Left lung (tissue), 10 donors: ENCODE data around the gene ROPN1L. TPM values are rescaled to one million over a fixed set of nuclear protein-coding genes. Genes with fewer than 3 reads are reported as not detected.

Source experiments
- ATAC-seq: fragments of 200-7000 bp; cut with Tn5 transposase; one replicate; pipeline ENCODE4 v1.9.1; 2020; ENCODE audit warnings: moderate library complexity
- DNase-seq, 4 donors: peaks; one replicate each; pipeline ENCODE4 v3.0.0-alpha.2; 2013 to 2020
- H3K27ac ChIP-seq, 2 donors: fragments of 200-600 bp; sonication (generic) in 1 of 2; one replicate each; pipeline versions ENCODE4 v1.5.0 to v1.8.0; 2020 to 2021
- H3K27me3 ChIP-seq, 2 donors: fragments of 200-600 bp; sonication (generic) in 1 of 2; one replicate each; pipeline versions ENCODE4 v1.5.0 to v1.8.0; 2020 to 2021
- H3K36me3 ChIP-seq, 2 donors: fragments of 200-600 bp; sonication (generic) in 1 of 2; one replicate each; pipeline versions ENCODE4 v1.5.0 to v1.8.0; 2020 to 2021
- H3K4me1 ChIP-seq, 2 donors: fragments of 200-600 bp; one replicate each; pipeline ENCODE4 v1.8.0; 2021
- H3K4me3 ChIP-seq, 2 donors: fragments of 200-600 bp; sonication (generic) in 1 of 2; one replicate each; pipeline versions ENCODE4 v1.5.0 to v1.8.0; 2020 to 2021; ENCODE audit warnings: mild to moderate bottlenecking in 1 of 2
- H3K9me3 ChIP-seq, 2 donors: fragments of 200-600 bp; sonication (generic) in 1 of 2; one replicate each; pipeline versions ENCODE4 v1.5.0 to v1.8.0; 2020 to 2021
- CTCF ChIP-seq, 2 donors: fragments of 200-600 bp; sonication (generic) in 1 of 2; IDR thresholded peaks; one replicate each; pipeline versions ENCODE4 v1.5.0 to v1.8.0; 2021; ENCODE audit warnings: antibody characterized with exemption in 2 of 2
- intact Hi-C, 2 donors: fragments of 100-400 bp; cut with DNase I; formaldehyde crosslinking; loops; one replicate each; pipeline versions ENCODE4 v1.11.2 to v1.14.2; 2022
- polyA plus RNA-seq, 6 donors: library from polyadenylated mRNA; unstranded; fragments of 120-200 nt; gene quantifications; one replicate each; pipeline ENCODE4 v1.2.1, GENCODE V29; 2013; ENCODE audit not compliant: insufficient read length in 6 of 6
- total RNA-seq, 2 donors: library from RNA; stranded (reverse); fragmentation: NEBNext Ultra II Directional; extraction: Animal tissue kit (Norgen Biotek cat#: 25700); gene quantifications; one replicate each; pipeline ENCODE4 v1.2.1, GENCODE V29; 2021
- donor health status: DM: no; HTN: yes; CAD: no.
- donor health status: DM: no; HTN: no; CAD: no.

The ROPN1L gene
- total and polyA plus RNA-seq, 8 donors, result 0.50 to 9.5 (median 5.1) TPM

GRCh38 chr5:10424124-10424731 lies 17.5 kb upstream of the ROPN1L start:
- Histone ChIP-seq H3K36me3 (peaks cover 0 to 75% of the 10 kb centered on the region in 2 donors), H3K27ac (no peak overlapping the region), H3K4me1 (peaks cover 0 to 33% of the 10 kb centered on the region in 2 donors), H3K9me3 (no peaks in the 10 kb centered on the region), H3K4me3 (no peak overlapping the region), H3K27me3 (no peaks in the 10 kb centered on the region)
- intact Hi-C loops, result loop anchor here in 1 of 2 donors (10.0 kb wide), 1 partner anchor 139 kb away; no protein-coding TSS in a partner anchor
- TF ChIP-seq CTCF (IDR thresholded peaks at IDR 0.05), result peak in 1 of 2 donors; percentile 24
- ATAC-seq (peak; percentile 50), DNase-seq (peak in 2 of 4 donors; percentile 19 to 58)

- H3K4me3 ChIP-seq, result no peak overlapping the region
- H3K9me3 ChIP-seq, result no peaks in the 10 kb centered on the region
- peaks cover 5 to 79% of the 10 kb centered on the region in 2 donors for H3K36me3 ChIP-seq
- no peaks in the 10 kb centered on the region for H3K27me3 ChIP-seq
- peaks cover 0 to 14% of the 10 kb centered on the region in 2 donors for H3K4me1 ChIP-seq
- intact Hi-C loops, result loop anchor here in 1 of 2 donors (10.0 kb wide), 1 partner anchor 142 kb away; no protein-coding TSS in a partner anchor
- H3K27ac ChIP-seq, result no peak overlapping the region
- no peak for TF ChIP-seq CTCF (IDR thresholded peaks at IDR 0.05)
- ATAC-seq (no peak), DNase-seq (no peak)
Observed at GRCh38 chr5:10427201-10427600, 14.5 kb upstream of the ROPN1L start.

GRCh38 chr5:10427978-10428377 lies 13.7 kb upstream of the ROPN1L start:
- peaks cover 0 to 6% of the 10 kb centered on the region in 2 donors for H3K4me1 ChIP-seq
- TF ChIP-seq CTCF (IDR thresholded peaks at IDR 0.05), result no peak
- ATAC-seq, result no peak
- H3K27me3 ChIP-seq, result no peaks in the 10 kb centered on the region
- no peak overlapping the region for H3K4me3 ChIP-seq
- H3K36me3 ChIP-seq, result peaks cover 5 to 87% of the 10 kb centered on the region in 2 donors
- DNase-seq, result no peak
- no peaks in the 10 kb centered on the region for H3K9me3 ChIP-seq
- no peak overlapping the region for H3K27ac ChIP-seq
- intact Hi-C loops, result loop anchor here in 1 of 2 donors (10.0 kb wide), 1 partner anchor 143 kb away; no protein-coding TSS in a partner anchor

- intact Hi-C loops, result no loop called here
- peaks cover 5 to 84% of the 10 kb centered on the region in 2 donors for H3K36me3 ChIP-seq
- no peaks in the 10 kb centered on the region for H3K4me1 ChIP-seq
- DNase-seq (no peak), ATAC-seq (no peak)
- no peaks in the 10 kb centered on the region for H3K27me3 ChIP-seq
- no peak for TF ChIP-seq CTCF (IDR thresholded peaks at IDR 0.05)
- no peak overlapping the region for H3K4me3 ChIP-seq
- H3K27ac ChIP-seq, result no peak overlapping the region
- H3K9me3 ChIP-seq, result no peaks in the 10 kb centered on the region
Observed at GRCh38 chr5:10431415-10431814, 10.3 kb upstream of the ROPN1L start.

- Histone ChIP-seq H3K4me3 (no peak overlapping the region), H3K36me3 (peaks cover 5 to 75% of the 10 kb centered on the region in 2 donors), H3K27me3 (no peaks in the 10 kb centered on the region), H3K4me1 (no peaks in the 10 kb centered on the region), H3K27ac (no peak overlapping the region), H3K9me3 (no peaks in the 10 kb centered on the region)
- TF ChIP-seq CTCF (IDR thresholded peaks at IDR 0.05), result no peak
- ATAC-seq, result no peak
- intact Hi-C loops, result no loop called here
- no peak for DNase-seq
Observed at GRCh38 chr5:10432059-10433008, 9.3 kb upstream of the ROPN1L start.
